Measurements from ENCODE around the gene TNRC18.
A peak's percentile ranks its signal among the peaks of the same experiment; 100 is the strongest.
"Not testable (repeated sequence)": the region's sequence is repeated elsewhere in the genome, so short reads cannot be mapped to it uniquely, and the experiment has no call there.

The TNRC18 gene

GRCh38 chr7:5276123-5276522, 147.5 kb downstream of the TNRC18 start:
- H3K36me3 ChIP-seq (ENCODE audit: control insufficient read depth in 1 of 2, insufficient read depth in 2 of 2, low read depth in 1 of 2, low read length in 2 of 2); H2BK15ac ChIP-seq (ENCODE audit: low read depth, poor library complexity, severe bottlenecking); H2BK120ac ChIP-seq (ENCODE audit: low read depth, low read length); H2BK5ac ChIP-seq (ENCODE audit: low read depth, low read length, poor library complexity, severe bottlenecking); H3K18ac ChIP-seq (ENCODE audit: low read depth in 1 of 2, low read length in 2 of 2); H3K4me3 ChIP-seq (ENCODE audit: insufficient read depth in 1 of 2, low read depth in 1 of 2, low read length in 2 of 2); H3K27ac ChIP-seq (ENCODE audit: low read length, poor library complexity, severe bottlenecking); H3K4me2 ChIP-seq (ENCODE audit: low read length, poor library complexity, severe bottlenecking); H3K4me1 ChIP-seq (ENCODE audit: control insufficient read depth, insufficient read depth, low read depth, low read length); H2AK5ac ChIP-seq (ENCODE audit: low read length, severe bottlenecking); H3K9ac ChIP-seq (ENCODE audit: low read length); DNase-seq; H3K79me1 ChIP-seq (replicated peaks; ENCODE audit: low read length, poor library complexity, severe bottlenecking); H3K4ac ChIP-seq (ENCODE audit: low read depth in 1 of 2, low read length in 2 of 2); H4K91ac ChIP-seq (ENCODE audit: low read length); H4K8ac ChIP-seq (ENCODE audit: low read length); H2BK12ac ChIP-seq (ENCODE audit: low read length in 2 of 2); H2AFZ ChIP-seq (ENCODE audit: low read depth, low read length); H3K9me3 ChIP-seq (ENCODE audit: control insufficient read depth, low read length): not testable (repeated sequence)
- H3K27me3 ChIP-seq (ENCODE audit: control insufficient read depth in 1 of 2, insufficient read depth in 1 of 2, low read length in 2 of 2), result peaks cover 10 to 42% of the 10 kb centered on the region in 2 experiments
- 88% methylated on average over 14 of the region's 14 CpGs for WGBS
- peak overlapping the region in 1 of 2 experiments; percentile 41 for H3K14ac ChIP-seq (ENCODE audit: low read length in 2 of 2)
- H3K23ac ChIP-seq (ENCODE audit: low read length in 2 of 2), result peak overlapping the region in 1 of 2 experiments; percentile 52

- not testable (repeated sequence) for H2BK15ac ChIP-seq (ENCODE audit: low read depth, poor library complexity, severe bottlenecking); H3K4me2 ChIP-seq (ENCODE audit: low read length, poor library complexity, severe bottlenecking); H4K8ac ChIP-seq (ENCODE audit: low read length); H2BK12ac ChIP-seq (ENCODE audit: low read length in 2 of 2); H2BK5ac ChIP-seq (ENCODE audit: low read depth, low read length, poor library complexity, severe bottlenecking); H3K18ac ChIP-seq (ENCODE audit: low read depth in 1 of 2, low read length in 2 of 2); DNase-seq; H3K4me3 ChIP-seq (ENCODE audit: insufficient read depth in 1 of 2, low read depth in 1 of 2, low read length in 2 of 2); H2AK5ac ChIP-seq (ENCODE audit: low read length, severe bottlenecking); H3K36me3 ChIP-seq (ENCODE audit: control insufficient read depth in 1 of 2, insufficient read depth in 2 of 2, low read depth in 1 of 2, low read length in 2 of 2); H3K4ac ChIP-seq (ENCODE audit: low read depth in 1 of 2, low read length in 2 of 2); H3K9ac ChIP-seq (ENCODE audit: low read length); H2AFZ ChIP-seq (ENCODE audit: low read depth, low read length); H3K79me1 ChIP-seq (replicated peaks; ENCODE audit: low read length, poor library complexity, severe bottlenecking); H3K27ac ChIP-seq (ENCODE audit: low read length, poor library complexity, severe bottlenecking); H2BK120ac ChIP-seq (ENCODE audit: low read depth, low read length); H3K14ac ChIP-seq (ENCODE audit: low read length in 2 of 2); H4K91ac ChIP-seq (ENCODE audit: low read length); H3K9me3 ChIP-seq (ENCODE audit: control insufficient read depth, low read length); H3K4me1 ChIP-seq (ENCODE audit: control insufficient read depth, insufficient read depth, low read depth, low read length); H3K23ac ChIP-seq (ENCODE audit: low read length in 2 of 2)
- 86% methylated on average over 7 of the region's 10 CpGs for WGBS
- peaks cover 9 to 42% of the 10 kb centered on the region in 2 experiments for H3K27me3 ChIP-seq (ENCODE audit: control insufficient read depth in 1 of 2, insufficient read depth in 1 of 2, low read length in 2 of 2)
Observed at GRCh38 chr7:5275510-5275909, 148.1 kb downstream of the TNRC18 start.

GRCh38 chr7:5274985-5275431, 148.6 kb downstream of the TNRC18 start:
- H2BK12ac ChIP-seq (ENCODE audit: low read length in 2 of 2); H4K91ac ChIP-seq (ENCODE audit: low read length); H2BK15ac ChIP-seq (ENCODE audit: low read depth, poor library complexity, severe bottlenecking); H3K4me3 ChIP-seq (ENCODE audit: insufficient read depth in 1 of 2, low read depth in 1 of 2, low read length in 2 of 2); H3K9ac ChIP-seq (ENCODE audit: low read length); H3K4ac ChIP-seq (ENCODE audit: low read depth in 1 of 2, low read length in 2 of 2); H2AFZ ChIP-seq (ENCODE audit: low read depth, low read length); H2AK5ac ChIP-seq (ENCODE audit: low read length, severe bottlenecking); H2BK120ac ChIP-seq (ENCODE audit: low read depth, low read length); H4K8ac ChIP-seq (ENCODE audit: low read length); H3K79me1 ChIP-seq (replicated peaks; ENCODE audit: low read length, poor library complexity, severe bottlenecking); H3K4me1 ChIP-seq (ENCODE audit: control insufficient read depth, insufficient read depth, low read depth, low read length); H3K36me3 ChIP-seq (ENCODE audit: control insufficient read depth in 1 of 2, insufficient read depth in 2 of 2, low read depth in 1 of 2, low read length in 2 of 2); H3K9me3 ChIP-seq (ENCODE audit: control insufficient read depth, low read length); H3K18ac ChIP-seq (ENCODE audit: low read depth in 1 of 2, low read length in 2 of 2); H3K23ac ChIP-seq (ENCODE audit: low read length in 2 of 2); H3K4me2 ChIP-seq (ENCODE audit: low read length, poor library complexity, severe bottlenecking); H3K14ac ChIP-seq (ENCODE audit: low read length in 2 of 2); DNase-seq; H2BK5ac ChIP-seq (ENCODE audit: low read depth, low read length, poor library complexity, severe bottlenecking); H3K27ac ChIP-seq (ENCODE audit: low read length, poor library complexity, severe bottlenecking): not testable (repeated sequence)
- WGBS, result 84% methylated on average over 5 of the region's 11 CpGs
- H3K27me3 ChIP-seq (ENCODE audit: control insufficient read depth in 1 of 2, insufficient read depth in 1 of 2, low read length in 2 of 2), result peaks cover 9 to 42% of the 10 kb centered on the region in 2 experiments

- Histone ChIP-seq H3K23ac (ENCODE audit: low read length in 2 of 2) (no peak overlapping the region), H2AK5ac (ENCODE audit: low read length, severe bottlenecking) (no peak overlapping the region), H3K4me2 (ENCODE audit: low read length, poor library complexity, severe bottlenecking) (no peak overlapping the region), H2BK15ac (ENCODE audit: low read depth, poor library complexity, severe bottlenecking) (no peak overlapping the region), H3K9ac (ENCODE audit: low read length) (no peak overlapping the region), H3K27ac (ENCODE audit: low read length, poor library complexity, severe bottlenecking) (no peak overlapping the region), H2AFZ (ENCODE audit: low read depth, low read length) (no peak overlapping the region), H3K14ac (ENCODE audit: low read length in 2 of 2) (no peak overlapping the region), H2BK5ac (ENCODE audit: low read depth, low read length, poor library complexity, severe bottlenecking) (no peak overlapping the region), H3K18ac (ENCODE audit: low read depth in 1 of 2, low read length in 2 of 2) (no peak overlapping the region), H3K4me1 (ENCODE audit: control insufficient read depth, insufficient read depth, low read depth, low read length) (no peaks in the 10 kb centered on the region), H3K27me3 (ENCODE audit: control insufficient read depth in 1 of 2, insufficient read depth in 1 of 2, low read length in 2 of 2) (peaks cover 5 to 38% of the 10 kb centered on the region in 2 experiments), H3K4ac (ENCODE audit: low read depth in 1 of 2, low read length in 2 of 2) (no peak overlapping the region), H3K4me3 (ENCODE audit: insufficient read depth in 1 of 2, low read depth in 1 of 2, low read length in 2 of 2) (no peak overlapping the region), H4K91ac (ENCODE audit: low read length) (no peak overlapping the region), H3K79me1 (replicated peaks; ENCODE audit: low read length, poor library complexity, severe bottlenecking) (no peaks in the 10 kb centered on the region), H3K36me3 (ENCODE audit: control insufficient read depth in 1 of 2, insufficient read depth in 2 of 2, low read depth in 1 of 2, low read length in 2 of 2) (no peaks in the 10 kb centered on the region), H3K9me3 (ENCODE audit: control insufficient read depth, low read length) (no peaks in the 10 kb centered on the region), H2BK12ac (ENCODE audit: low read length in 2 of 2) (no peak overlapping the region), H4K8ac (ENCODE audit: low read length) (no peak overlapping the region), H2BK120ac (ENCODE audit: low read depth, low read length) (no peak overlapping the region)
- WGBS, result 85% methylated on average over 7 of the region's 7 CpGs
- no peak for DNase-seq
Observed at GRCh38 chr7:5274441-5274840, 149.2 kb downstream of the TNRC18 start.
